ENCODE data around the gene LRMDA. TPM values are rescaled to one million over a fixed set of nuclear protein-coding genes. Genes with fewer than 3 reads are reported as not detected.
A peak's percentile ranks its signal among the peaks of the same experiment; 100 is the strongest.

The LRMDA gene
- total RNA-seq, 1 donor = under 0.01 TPM

DNA sequence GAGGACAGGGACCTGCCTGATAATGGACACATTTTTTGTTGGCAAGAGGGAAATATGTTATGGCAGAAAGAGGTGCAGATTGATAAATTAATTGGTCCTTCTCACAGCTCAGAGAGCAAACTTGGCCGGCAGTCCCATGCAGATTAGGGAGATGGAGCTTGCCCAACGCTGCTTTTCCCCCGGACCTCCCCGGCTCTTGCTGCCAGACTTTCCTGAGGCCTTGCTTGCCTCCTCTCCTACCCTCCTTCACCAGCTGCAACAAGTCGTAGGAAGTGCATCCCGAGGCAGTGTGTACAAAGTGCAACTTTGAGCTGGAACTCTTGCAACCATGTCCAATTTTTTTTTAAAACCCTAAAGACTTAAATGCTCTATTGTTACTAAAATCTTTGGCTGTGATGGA, 215.5 kb downstream of the LRMDA start:
- no peak for DNase-seq (ENCODE audit: low read depth)
- no peak overlapping the region for H3K4me3 ChIP-seq (ENCODE audit: low read depth, low read length)
- TF ChIP-seq, protein P1, sequence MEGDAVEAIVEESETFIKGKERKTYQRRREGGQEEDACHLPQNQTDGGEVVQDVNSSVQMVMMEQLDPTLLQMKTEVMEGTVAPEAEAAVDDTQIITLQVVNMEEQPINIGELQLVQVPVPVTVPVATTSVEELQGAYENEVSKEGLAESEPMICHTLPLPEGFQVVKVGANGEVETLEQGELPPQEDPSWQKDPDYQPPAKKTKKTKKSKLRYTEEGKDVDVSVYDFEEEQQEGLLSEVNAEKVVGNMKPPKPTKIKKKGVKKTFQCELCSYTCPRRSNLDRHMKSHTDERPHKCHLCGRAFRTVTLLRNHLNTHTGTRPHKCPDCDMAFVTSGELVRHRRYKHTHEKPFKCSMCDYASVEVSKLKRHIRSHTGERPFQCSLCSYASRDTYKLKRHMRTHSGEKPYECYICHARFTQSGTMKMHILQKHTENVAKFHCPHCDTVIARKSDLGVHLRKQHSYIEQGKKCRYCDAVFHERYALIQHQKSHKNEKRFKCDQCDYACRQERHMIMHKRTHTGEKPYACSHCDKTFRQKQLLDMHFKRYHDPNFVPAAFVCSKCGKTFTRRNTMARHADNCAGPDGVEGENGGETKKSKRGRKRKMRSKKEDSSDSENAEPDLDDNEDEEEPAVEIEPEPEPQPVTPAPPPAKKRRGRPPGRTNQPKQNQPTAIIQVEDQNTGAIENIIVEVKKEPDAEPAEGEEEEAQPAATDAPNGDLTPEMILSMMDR (IDR thresholded peaks at IDR 0.05; ENCODE audit: insufficient read depth, low read depth, low read length) = no peak

DNA sequence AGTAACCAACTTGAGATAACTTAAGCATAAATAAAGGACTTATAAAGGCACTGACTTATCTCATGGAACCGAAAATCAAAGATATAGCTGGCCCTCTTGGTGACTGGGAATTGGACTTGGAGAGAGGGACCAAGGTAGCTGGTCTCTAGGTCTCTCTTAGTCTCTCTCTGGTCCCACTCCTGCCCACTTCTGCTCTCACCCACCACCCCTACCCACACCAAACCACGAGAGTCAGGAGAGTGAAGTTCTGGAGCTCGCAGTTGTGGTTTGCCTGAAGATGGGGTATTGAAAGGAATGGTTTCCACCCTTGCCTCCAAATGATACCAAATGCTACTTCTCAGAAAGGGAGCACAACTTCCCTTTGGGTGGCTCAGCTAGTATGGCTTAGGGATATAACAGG, 216.3 kb downstream of the LRMDA start:
- TF ChIP-seq, protein P1 (IDR thresholded peaks at IDR 0.05; ENCODE audit: insufficient read depth, low read depth, low read length) = no peak
- DNase-seq (ENCODE audit: low read depth) = no peak
- H3K4me3 ChIP-seq (ENCODE audit: low read depth, low read length) = no peak overlapping the region

DNA sequence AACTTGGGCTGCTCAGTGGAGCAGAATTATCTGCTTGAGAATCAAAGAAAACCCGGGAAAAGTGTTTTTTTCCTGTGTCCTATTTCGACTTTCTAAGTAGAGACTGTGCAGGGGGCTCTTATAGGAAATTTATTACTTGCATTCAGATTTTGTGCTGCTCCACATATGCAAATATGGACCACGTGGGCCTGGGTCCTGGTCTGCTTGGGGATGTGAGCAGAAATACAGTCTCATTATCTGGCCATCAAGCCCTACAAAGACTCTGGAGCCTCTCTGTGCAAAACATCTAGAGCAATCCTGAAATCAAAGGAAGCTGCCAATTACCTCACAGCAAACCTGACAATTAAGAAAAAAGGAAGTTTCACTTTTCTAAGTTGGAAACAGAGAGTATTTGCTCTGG, 216.9 kb downstream of the LRMDA start:
- TF ChIP-seq, protein P1 (IDR thresholded peaks at IDR 0.05; ENCODE audit: insufficient read depth, low read depth, low read length) = no peak
- no peak for DNase-seq (ENCODE audit: low read depth)
- no peak overlapping the region for H3K4me3 ChIP-seq (ENCODE audit: low read depth, low read length)

DNA sequence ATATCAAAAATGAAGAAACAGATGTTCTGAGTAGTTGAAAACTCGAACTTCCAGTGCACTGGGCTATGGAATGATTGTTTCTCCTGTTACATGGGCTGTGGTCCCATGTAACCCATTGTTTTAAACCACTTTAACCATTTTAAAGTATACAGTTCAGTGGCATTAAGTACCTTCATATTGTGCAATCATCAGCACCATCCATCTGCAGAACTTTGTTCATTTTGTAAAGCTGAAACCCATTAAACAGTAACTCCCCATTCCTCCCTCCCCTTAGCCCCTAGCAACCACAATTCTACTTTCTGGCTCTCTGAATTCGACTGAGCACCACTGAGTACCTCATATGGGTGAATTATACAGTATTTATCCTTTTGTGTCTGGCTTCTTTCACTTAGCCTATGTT, 217.4 kb downstream of the LRMDA start:
- TF ChIP-seq, protein P1 (IDR thresholded peaks at IDR 0.05; ENCODE audit: insufficient read depth, low read depth, low read length) = no peak
- no peak overlapping the region for H3K4me3 ChIP-seq (ENCODE audit: low read depth, low read length)
- no peak for DNase-seq (ENCODE audit: low read depth)

DNA sequence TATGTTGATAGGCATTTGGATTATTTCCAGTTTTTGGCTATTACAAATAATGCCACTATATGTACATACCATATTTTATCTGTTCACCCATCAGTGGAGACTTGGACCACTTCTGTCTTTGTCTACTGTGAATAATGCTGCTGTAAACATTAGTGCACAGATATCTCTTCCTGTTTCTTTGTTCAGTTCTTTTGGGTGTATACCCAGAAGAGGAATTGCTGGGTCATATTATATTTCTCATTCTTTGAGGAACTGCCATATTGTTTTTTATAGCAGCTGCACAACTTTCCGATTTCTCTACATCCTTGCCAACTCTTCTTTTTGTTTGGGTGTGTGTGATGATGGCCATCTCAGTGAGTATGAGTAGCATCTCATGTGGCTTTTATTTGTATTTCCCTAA, 218.0 kb downstream of the LRMDA start:
- no peak for DNase-seq (ENCODE audit: low read depth)
- no peak overlapping the region for H3K4me3 ChIP-seq (ENCODE audit: low read depth, low read length)
- TF ChIP-seq, protein P1 (IDR thresholded peaks at IDR 0.05; ENCODE audit: insufficient read depth, low read depth, low read length) = no peak

DNA sequence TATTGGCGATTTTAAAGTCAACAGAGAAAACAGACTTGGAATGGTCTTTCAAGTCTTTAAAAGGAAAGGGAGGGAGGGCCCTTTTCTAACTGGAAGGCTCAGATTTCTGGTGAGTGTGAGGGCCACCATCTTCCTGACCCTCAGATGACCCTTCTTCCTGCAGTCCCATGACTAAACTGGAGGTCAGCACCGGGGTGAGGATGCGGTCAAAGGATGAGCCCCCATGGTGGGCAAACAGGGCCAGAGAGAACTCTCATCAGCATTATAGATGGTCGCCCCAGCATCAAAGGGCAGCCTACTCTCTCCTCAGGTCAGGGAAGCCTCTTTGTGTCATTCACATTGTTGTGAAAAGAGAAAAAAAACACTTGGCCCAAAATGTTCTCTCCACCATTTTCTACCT, 219.2 kb downstream of the LRMDA start:
- no peak overlapping the region for H3K4me3 ChIP-seq (ENCODE audit: low read depth, low read length)
- TF ChIP-seq, protein P1 (IDR thresholded peaks at IDR 0.05; ENCODE audit: insufficient read depth, low read depth, low read length) = no peak
- DNase-seq (ENCODE audit: low read depth) = no peak

DNA sequence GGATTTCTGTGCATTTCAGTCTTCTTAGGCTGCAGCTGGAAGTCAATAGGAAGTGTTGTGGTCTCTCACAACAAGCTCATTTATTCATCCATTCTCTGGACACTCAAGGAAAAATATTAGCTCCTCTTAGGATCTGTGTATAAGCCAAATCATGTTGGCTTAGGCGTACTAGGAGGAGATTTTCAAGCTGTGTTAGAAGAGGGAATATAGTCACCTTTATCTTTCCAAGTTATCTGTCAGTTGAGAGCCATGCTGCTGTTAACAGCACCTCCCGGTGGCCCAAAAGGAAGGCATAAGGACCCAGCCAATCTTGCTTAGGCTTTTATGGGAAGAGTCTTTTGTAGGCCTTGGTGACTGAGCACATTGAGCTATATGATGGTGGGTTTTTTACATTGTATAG, 220.0 kb downstream of the LRMDA start:
- peak; percentile 6 for DNase-seq (ENCODE audit: low read depth)
- TF ChIP-seq, protein P1 (IDR thresholded peaks at IDR 0.05; ENCODE audit: insufficient read depth, low read depth, low read length) = peak; percentile 6

More for the DNA sequence above, 220.0 kb downstream of the LRMDA start:
- no peak overlapping the region for H3K4me3 ChIP-seq (ENCODE audit: low read depth, low read length)

Data from fibroblast of villous mesenchyme (primary cell).